GM23338 (cell line): ENCODE data around the gene TXNRD1. TPM values are rescaled to one million over a fixed set of nuclear protein-coding genes. Genes with fewer than 3 reads are reported as not detected.

ENCODE experiments used
- ATAC-seq: fragments of 200-7000 bp; cut with Tn5 transposase; 3 replicates; pipeline ENCODE4 v1.9.1; 2020
- DNase-seq: peaks from one replicate; pipeline ENCODE4 v3.0.0-alpha.2; 2015; ENCODE audit warnings: low spot score
- H2AFZ ChIP-seq: fragments of 200-600 bp; sonication (generic); 2 replicates; pipeline ENCODE4 v1.8.0; 2016; ENCODE audit warnings: antibody characterized with exemption, mild to moderate bottlenecking, moderate library complexity
- H3F3A ChIP-seq: fragments of 200-600 bp; sonication (generic); replicated peaks from 2 replicates; pipeline ENCODE4 v1.8.0; 2017; ENCODE audit warnings: antibody characterized with exemption, mixed run types, low read depth
- H3K27ac ChIP-seq: fragments of 200-600 bp; sonication (generic); 2 replicates; pipeline ENCODE4 v1.6.1; 2016; ENCODE audit warnings: low read depth
- H3K27me3 ChIP-seq: fragments of 200-600 bp; sonication (generic); 2 replicates; pipeline ENCODE4 v1.8.0; 2016; ENCODE audit warnings: mild to moderate bottlenecking, mixed run types, moderate library complexity; ENCODE audit not compliant: insufficient read depth
- H3K36me3 ChIP-seq: fragments of 200-600 bp; sonication (generic); 2 replicates; pipeline ENCODE4 v1.8.0; 2016; ENCODE audit warnings: mild to moderate bottlenecking; ENCODE audit not compliant: insufficient read depth
- H3K4me1 ChIP-seq: fragments of 200-600 bp; sonication (generic); 2 replicates; pipeline ENCODE4 v1.8.0; 2016; ENCODE audit warnings: mild to moderate bottlenecking, moderate library complexity; ENCODE audit not compliant: insufficient read depth
- H3K4me2 ChIP-seq: fragments of 200-600 bp; sonication (generic); 2 replicates; pipeline ENCODE4 v1.7.1; 2017; ENCODE audit warnings: mixed run types
- H3K4me3 ChIP-seq: fragments of 200-600 bp; sonication (generic); 2 replicates; pipeline ENCODE4 v1.6.1; 2016; ENCODE audit warnings: mixed run types
- H3K79me2 ChIP-seq: fragments of 200-600 bp; sonication (generic); replicated peaks from 2 replicates; pipeline ENCODE4 v1.8.0; 2017; ENCODE audit warnings: mild to moderate bottlenecking; ENCODE audit not compliant: insufficient read depth
- H3K9me2 ChIP-seq: fragments of 200-600 bp; sonication (generic); 2 replicates; pipeline ENCODE4 v1.8.0; 2017; ENCODE audit not compliant: insufficient read depth
- H4K20me1 ChIP-seq: fragments of 200-600 bp; sonication (generic); replicated peaks from 2 replicates; pipeline ENCODE4 v1.8.0; 2017; ENCODE audit warnings: mild to moderate bottlenecking; ENCODE audit not compliant: insufficient read depth
- H3K27ac Mint-ChIP-seq: 2 replicates; pipeline ENCODE4 v1.8.0; 2020; ENCODE audit warnings: inconsistent platforms, mild to moderate bottlenecking, moderate library complexity, mixed read lengths
- H3K27me3 Mint-ChIP-seq: 3 replicates; pipeline ENCODE4 v1.8.0; 2022; ENCODE audit warnings: low read depth, mild to moderate bottlenecking, moderate library complexity, mixed read lengths, inconsistent platforms; ENCODE audit not compliant: insufficient read depth, poor library complexity
- H3K36me3 Mint-ChIP-seq: 3 replicates; pipeline ENCODE4 v1.8.0; 2021; ENCODE audit warnings: low read depth, mild to moderate bottlenecking, inconsistent platforms, moderate library complexity, mixed read lengths
- H3K4me1 Mint-ChIP-seq: 3 replicates; pipeline ENCODE4 v1.8.0; 2020; ENCODE audit warnings: mild to moderate bottlenecking, inconsistent platforms, mixed read lengths
- H3K4me3 Mint-ChIP-seq: 3 replicates; pipeline ENCODE4 v1.8.0; 2021; ENCODE audit warnings: moderate library complexity, mild to moderate bottlenecking, inconsistent platforms, mixed read lengths
- H3K9me3 Mint-ChIP-seq: 3 replicates; pipeline ENCODE4 v1.8.0; 2020; ENCODE audit warnings: moderate library complexity, mild to moderate bottlenecking, inconsistent platforms, mixed read lengths
- CREB1 ChIP-seq: fragments of 250-450 bp; sonication (Bioruptor Pico); IDR thresholded peaks from 2 replicates; pipeline ENCODE4 v1.5.0; 2020; ENCODE audit warnings: low read depth, mild to moderate bottlenecking, moderate library complexity
- ETS1 ChIP-seq: IDR thresholded peaks from 2 replicates; pipeline ENCODE4 v1.6.1; 2016; ENCODE audit warnings: antibody characterized with exemption
- EZH2 ChIP-seq: fragments of 200-600 bp; sonication (generic); IDR thresholded peaks from one replicate; pipeline ENCODE4 v1.8.0; 2017; ENCODE audit warnings: antibody characterized with exemption, mild to moderate bottlenecking, low read depth; ENCODE audit not compliant: unreplicated experiment
- EZH2phosphoT487 ChIP-seq: fragments of 200-600 bp; sonication (generic); IDR thresholded peaks from one replicate; pipeline ENCODE4 v1.8.1; 2018; ENCODE audit warnings: antibody characterized with exemption; ENCODE audit not compliant: unreplicated experiment
- JUNB ChIP-seq: IDR thresholded peaks from one replicate; pipeline ENCODE4 v1.6.1; 2016; ENCODE audit warnings: antibody characterized with exemption; ENCODE audit not compliant: unreplicated experiment
- NANOG ChIP-seq: IDR thresholded peaks from 2 replicates; pipeline ENCODE4 v1.6.1; 2016; ENCODE audit warnings: antibody characterized with exemption, borderline replicate concordance
- POLR2AphosphoS5 ChIP-seq: IDR thresholded peaks from 2 replicates; pipeline ENCODE4 v1.6.1; 2016; ENCODE audit warnings: antibody characterized with exemption, low read depth
- STAT1 ChIP-seq: IDR thresholded peaks from one replicate; pipeline ENCODE4 v1.6.1; 2016; ENCODE audit warnings: antibody characterized with exemption; ENCODE audit not compliant: unreplicated experiment
- ZNF114 ChIP-seq: fragments of 250-450 bp; sonication (Bioruptor Pico); IDR thresholded peaks from 2 replicates; pipeline ENCODE4 v1.5.0; 2020; ENCODE audit warnings: mild to moderate bottlenecking, moderate library complexity
- ZNF331 ChIP-seq: fragments of 250-450 bp; sonication (Bioruptor Pico); IDR thresholded peaks from 2 replicates; pipeline ENCODE4 v1.5.0; 2020; ENCODE audit warnings: low read depth, mild to moderate bottlenecking, moderate library complexity
- ZNF462 ChIP-seq: fragments of 250-450 bp; sonication (Bioruptor Pico); IDR thresholded peaks from 2 replicates; pipeline ENCODE4 v1.5.0; 2020; ENCODE audit warnings: mild to moderate bottlenecking, moderate library complexity
- polyA plus RNA-seq: library from polyadenylated mRNA; unstranded; fragments of >200 nt; fragmentation: Nextera tagmentation; extraction: Ambion mirVana; gene quantifications from 2 replicates; pipeline ENCODE4 v1.2.1, GENCODE V29; 2016
- total RNA-seq: library from RNA; depleted of rRNA; stranded (reverse); fragments of >200 nt; shearing (Covaris generic); gene quantifications from 2 replicates; pipeline ENCODE4 v1.2.3, GENCODE V29; 2014
- TF ChIP-seq, protein P1 (sequence below): IDR thresholded peaks from one replicate; pipeline ENCODE4 v1.6.1; 2018; ENCODE audit warnings: antibody characterized with exemption; ENCODE audit not compliant: unreplicated experiment
- TF ChIP-seq, protein P2 (sequence below), 2 experiments: fragments of 200-600 bp in 1 of 2; sonication (generic) in 1 of 2; conservative IDR thresholded peaks; 2 replicates each; pipeline versions ENCODE4 v1.5.1 to v1.6.1; 2016 to 2017; ENCODE audit warnings: antibody characterized with exemption in 2 of 2, low read depth in 2 of 2, mild to moderate bottlenecking in 2 of 2, moderate library complexity in 1 of 2

TXNRD1 gene
- total and polyA plus RNA-seq, 2 experiments from 2014 or later: 115 to 127 TPM

GRCh38 chr12:104172570-104172947, 43.0 kb upstream of the TXNRD1 start:
- H3K4me1 ChIP-seq: no peaks in the 10 kb centered on the region
- H3K9me2 ChIP-seq: no peaks in the 10 kb centered on the region
- no peak overlapping the region for H3K27ac Mint-ChIP-seq
- H3K4me1 Mint-ChIP-seq: no peaks in the 10 kb centered on the region
- ATAC-seq: no peak; the same call in 2 of the 3 replicates
- H3K36me3 ChIP-seq: no peaks in the 10 kb centered on the region
- no peaks in the 10 kb centered on the region for H3K79me2 ChIP-seq
- no peak for DNase-seq
- H3K4me3 ChIP-seq: no peak overlapping the region
- no peak for TF ChIP-seq STAT1
- no peak for TF ChIP-seq POLR2AphosphoS5
- no peak for TF ChIP-seq ZNF331 (CRISPR knock-in tag)
- no peak for TF ChIP-seq CREB1
- TF ChIP-seq, protein P1, sequence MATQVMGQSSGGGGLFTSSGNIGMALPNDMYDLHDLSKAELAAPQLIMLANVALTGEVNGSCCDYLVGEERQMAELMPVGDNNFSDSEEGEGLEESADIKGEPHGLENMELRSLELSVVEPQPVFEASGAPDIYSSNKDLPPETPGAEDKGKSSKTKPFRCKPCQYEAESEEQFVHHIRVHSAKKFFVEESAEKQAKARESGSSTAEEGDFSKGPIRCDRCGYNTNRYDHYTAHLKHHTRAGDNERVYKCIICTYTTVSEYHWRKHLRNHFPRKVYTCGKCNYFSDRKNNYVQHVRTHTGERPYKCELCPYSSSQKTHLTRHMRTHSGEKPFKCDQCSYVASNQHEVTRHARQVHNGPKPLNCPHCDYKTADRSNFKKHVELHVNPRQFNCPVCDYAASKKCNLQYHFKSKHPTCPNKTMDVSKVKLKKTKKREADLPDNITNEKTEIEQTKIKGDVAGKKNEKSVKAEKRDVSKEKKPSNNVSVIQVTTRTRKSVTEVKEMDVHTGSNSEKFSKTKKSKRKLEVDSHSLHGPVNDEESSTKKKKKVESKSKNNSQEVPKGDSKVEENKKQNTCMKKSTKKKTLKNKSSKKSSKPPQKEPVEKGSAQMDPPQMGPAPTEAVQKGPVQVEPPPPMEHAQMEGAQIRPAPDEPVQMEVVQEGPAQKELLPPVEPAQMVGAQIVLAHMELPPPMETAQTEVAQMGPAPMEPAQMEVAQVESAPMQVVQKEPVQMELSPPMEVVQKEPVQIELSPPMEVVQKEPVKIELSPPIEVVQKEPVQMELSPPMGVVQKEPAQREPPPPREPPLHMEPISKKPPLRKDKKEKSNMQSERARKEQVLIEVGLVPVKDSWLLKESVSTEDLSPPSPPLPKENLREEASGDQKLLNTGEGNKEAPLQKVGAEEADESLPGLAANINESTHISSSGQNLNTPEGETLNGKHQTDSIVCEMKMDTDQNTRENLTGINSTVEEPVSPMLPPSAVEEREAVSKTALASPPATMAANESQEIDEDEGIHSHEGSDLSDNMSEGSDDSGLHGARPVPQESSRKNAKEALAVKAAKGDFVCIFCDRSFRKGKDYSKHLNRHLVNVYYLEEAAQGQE: no peak
- TF ChIP-seq ZNF462 (CRISPR knock-in tag): no peak
- no peak for TF ChIP-seq NANOG
- TF ChIP-seq EZH2phosphoT487: no peak
- no peak for TF ChIP-seq EZH2
- no peak for TF ChIP-seq JUNB
- TF ChIP-seq ETS1: no peak
- TF ChIP-seq ZNF114 (CRISPR knock-in tag): no peak
- TF ChIP-seq, protein P2, sequence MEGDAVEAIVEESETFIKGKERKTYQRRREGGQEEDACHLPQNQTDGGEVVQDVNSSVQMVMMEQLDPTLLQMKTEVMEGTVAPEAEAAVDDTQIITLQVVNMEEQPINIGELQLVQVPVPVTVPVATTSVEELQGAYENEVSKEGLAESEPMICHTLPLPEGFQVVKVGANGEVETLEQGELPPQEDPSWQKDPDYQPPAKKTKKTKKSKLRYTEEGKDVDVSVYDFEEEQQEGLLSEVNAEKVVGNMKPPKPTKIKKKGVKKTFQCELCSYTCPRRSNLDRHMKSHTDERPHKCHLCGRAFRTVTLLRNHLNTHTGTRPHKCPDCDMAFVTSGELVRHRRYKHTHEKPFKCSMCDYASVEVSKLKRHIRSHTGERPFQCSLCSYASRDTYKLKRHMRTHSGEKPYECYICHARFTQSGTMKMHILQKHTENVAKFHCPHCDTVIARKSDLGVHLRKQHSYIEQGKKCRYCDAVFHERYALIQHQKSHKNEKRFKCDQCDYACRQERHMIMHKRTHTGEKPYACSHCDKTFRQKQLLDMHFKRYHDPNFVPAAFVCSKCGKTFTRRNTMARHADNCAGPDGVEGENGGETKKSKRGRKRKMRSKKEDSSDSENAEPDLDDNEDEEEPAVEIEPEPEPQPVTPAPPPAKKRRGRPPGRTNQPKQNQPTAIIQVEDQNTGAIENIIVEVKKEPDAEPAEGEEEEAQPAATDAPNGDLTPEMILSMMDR (conservative IDR thresholded peaks at IDR 0.05; ENCODE audit: low read depth in 2 of 2): no peak
- no peaks in the 10 kb centered on the region for H3K27me3 ChIP-seq
- no peaks in the 10 kb centered on the region for H3K36me3 Mint-ChIP-seq
- H3K27me3 Mint-ChIP-seq: peaks cover 8% of the 10 kb centered on the region
- no peaks in the 10 kb centered on the region for H3F3A ChIP-seq
- H2AFZ ChIP-seq: peak overlapping the region; percentile 90
- no peaks in the 10 kb centered on the region; the same call in 2 of the 3 replicates for H3K9me3 Mint-ChIP-seq
- no peak overlapping the region for H3K27ac ChIP-seq
- H4K20me1 ChIP-seq: no peaks in the 10 kb centered on the region
- no peak overlapping the region for H3K4me3 Mint-ChIP-seq
- no peak overlapping the region for H3K4me2 ChIP-seq
